Cardiac atrium fibroblast (primary cell): Measurements from ENCODE around the gene ENDOU. TPM values are rescaled to one million over a fixed set of nuclear protein-coding genes. Genes with fewer than 3 reads are reported as not detected.

ENCODE experiments used
- total RNA-seq: library from RNA; depleted of rRNA; stranded (reverse); fragments of >200 nt; gene quantifications from 2 replicates; pipeline ENCODE4 v1.2.3, GENCODE V29; 2015

Gene ENDOU
- 0.18 TPM in 1 of 2 replicates, not detected in the other for total RNA-seq

DNA sequence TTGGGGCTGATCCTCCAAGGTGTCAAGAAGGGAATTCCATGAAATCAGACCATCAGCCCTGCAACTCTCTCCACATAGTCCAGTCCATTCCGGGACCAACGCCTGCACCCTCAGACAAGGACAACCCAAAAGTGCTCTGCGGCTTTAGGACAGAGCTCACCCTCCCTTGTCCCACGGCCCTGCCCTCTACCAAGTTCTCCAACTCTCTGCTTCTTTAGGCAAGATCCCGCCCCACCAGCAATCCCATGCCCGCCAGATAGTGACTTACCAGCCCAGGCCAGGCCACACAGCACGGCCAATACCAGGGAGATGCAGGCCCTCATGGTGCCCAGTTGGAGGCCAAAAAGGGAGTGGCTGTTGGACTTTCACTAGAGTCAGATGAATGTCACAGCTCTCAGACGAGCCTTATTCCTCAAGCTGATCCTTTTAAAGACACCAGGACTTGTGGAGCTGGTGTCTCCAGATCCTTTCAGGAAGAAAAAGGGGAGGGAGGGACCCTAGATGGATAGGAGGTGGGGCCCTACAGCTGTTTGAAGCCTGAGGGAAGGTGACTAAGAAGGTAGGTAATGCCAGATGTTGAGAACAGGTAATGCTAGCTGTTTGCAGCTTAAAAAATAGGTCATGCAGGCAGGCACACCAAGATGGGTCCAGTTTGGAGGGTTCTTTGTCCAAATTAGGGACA is at the start of gene ENDOU:
TSS of gene ENDOU (minus strand) at position 400 of the 682 bp plus-strand sequence. CDS start at position 323, 77 bp downstream.

DNA sequence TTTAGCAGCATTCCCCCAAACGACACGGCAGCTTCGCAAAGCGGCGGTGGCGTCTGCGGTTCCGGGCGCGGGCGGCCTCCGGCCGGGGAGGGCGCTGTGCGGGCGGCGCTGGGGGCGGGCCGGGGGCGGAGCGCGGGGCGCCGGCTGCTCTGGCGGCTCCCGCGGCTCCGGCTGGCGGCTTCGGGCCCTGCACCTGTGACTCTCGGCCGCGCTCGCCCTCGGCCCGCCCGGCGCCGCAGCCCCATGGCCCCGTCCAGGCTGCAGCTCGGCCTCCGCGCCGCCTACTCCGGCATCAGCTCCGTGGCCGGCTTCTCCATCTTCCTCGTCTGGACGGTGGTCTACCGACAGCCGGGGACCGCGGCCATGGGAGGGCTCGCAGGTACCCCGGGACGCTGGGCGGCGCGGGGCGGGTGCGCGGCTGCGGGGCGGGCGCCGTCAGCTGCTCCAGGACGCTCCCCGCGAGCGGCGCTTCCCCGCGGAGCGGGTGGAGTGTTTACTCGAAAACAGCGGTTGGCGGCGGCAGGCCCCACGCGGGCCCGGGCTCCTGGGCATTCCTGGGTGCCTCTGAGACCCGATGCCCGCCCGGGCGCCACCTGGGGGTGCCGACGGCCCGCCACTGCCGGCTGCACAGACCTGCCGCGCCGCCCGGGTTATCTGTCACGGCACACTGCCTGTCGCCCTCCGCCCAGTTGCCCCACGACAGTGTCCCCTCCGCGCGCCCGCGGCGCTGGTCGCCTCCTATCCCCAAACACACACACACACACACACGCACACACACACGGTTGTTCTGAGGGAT is 48.0 kb upstream of the ENDOU start, which contains the start of gene SLC48A1:
TSS of gene SLC48A1 (plus strand) at position 177 of the 796 bp plus-strand sequence. CDS start at position 244, 67 bp downstream.

GRCh38 chr12:47758834-47759690 is 33.8 kb upstream of the ENDOU start, which contains the start of gene RAPGEF3:
RAPGEF3 (minus strand) TSS chr12:47758880; CDS start chr12:47758556, 324 bp downstream.

DNA sequence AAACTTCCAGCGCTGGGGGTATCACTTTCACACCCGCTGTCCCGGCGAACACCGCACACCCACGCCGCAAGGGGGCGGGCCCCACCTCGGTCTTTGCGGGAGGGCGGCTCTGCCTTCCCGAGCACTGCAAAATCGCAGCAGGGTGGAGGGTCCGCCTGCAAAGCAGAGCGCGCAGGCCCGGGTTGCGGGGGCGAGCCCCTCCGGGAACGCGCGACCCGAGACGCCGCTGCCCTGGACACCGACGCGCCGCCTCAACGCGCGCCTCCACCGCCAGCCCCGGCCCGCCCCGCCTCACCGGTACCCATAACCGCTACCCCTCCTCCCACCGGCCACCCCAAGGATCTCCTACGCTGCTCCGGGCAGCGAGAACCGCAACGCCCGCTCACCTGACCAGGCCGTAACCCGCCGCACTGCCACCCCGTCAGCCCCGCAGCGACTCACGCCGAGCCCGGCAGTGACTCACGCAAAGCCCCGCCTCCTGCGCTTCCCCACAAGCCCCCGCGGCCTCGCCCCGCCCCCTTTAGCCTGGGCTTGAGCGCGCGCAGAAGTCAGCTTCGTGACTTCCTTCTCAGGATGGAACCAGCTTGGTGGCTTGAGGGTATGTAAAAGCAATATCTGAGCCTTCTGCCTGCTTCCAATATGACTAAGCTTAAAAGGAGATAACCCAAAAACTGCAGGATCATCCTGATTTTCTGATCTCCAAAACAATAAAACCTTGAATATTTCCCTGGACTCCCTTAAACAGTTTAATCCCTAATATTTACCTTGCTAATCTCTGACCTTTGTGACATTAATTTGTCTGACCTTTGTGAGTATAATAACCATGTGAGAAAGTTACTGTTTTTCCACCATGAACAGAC is 19.5 kb downstream of the ENDOU start, which contains the start of gene RPAP3:
TSS of gene RPAP3 (minus strand) at position 465 of the 860 bp plus-strand sequence. CDS start 3,190 bp downstream, outside the sequence.

Other genes starting within 250 kb of the ENDOU start
- gene RPAP3, start 19.5 kb downstream of the ENDOU start, total RNA-seq: 10.9 and 11.4 TPM in 2 replicates
- gene RAPGEF3, start 33.4 kb upstream of the ENDOU start, total RNA-seq: 0.97 and 2.3 TPM in 2 replicates
- gene SLC48A1, start 47.7 kb upstream of the ENDOU start, total RNA-seq: 13.9 and 18.6 TPM in 2 replicates
- gene HDAC7, start 94.4 kb upstream of the ENDOU start, total RNA-seq: 65.8 and 79.4 TPM in 2 replicates
- gene VDR, start 179.5 kb upstream of the ENDOU start, total RNA-seq: 5.4 and 7.6 TPM in 2 replicates
- 17.5 and 29.6 TPM in 2 replicates for gene TMEM106C, start 238.1 kb upstream of the ENDOU start, total RNA-seq